Measurements from ENCODE around the gene TRPM6. TPM values are rescaled to one million over a fixed set of nuclear protein-coding genes. Genes with fewer than 3 reads are reported as not detected.

TRPM6 gene
- total and polyA plus RNA-seq, 12 donors, result 0.10 to 0.60 (median 0.21) TPM

DNA sequence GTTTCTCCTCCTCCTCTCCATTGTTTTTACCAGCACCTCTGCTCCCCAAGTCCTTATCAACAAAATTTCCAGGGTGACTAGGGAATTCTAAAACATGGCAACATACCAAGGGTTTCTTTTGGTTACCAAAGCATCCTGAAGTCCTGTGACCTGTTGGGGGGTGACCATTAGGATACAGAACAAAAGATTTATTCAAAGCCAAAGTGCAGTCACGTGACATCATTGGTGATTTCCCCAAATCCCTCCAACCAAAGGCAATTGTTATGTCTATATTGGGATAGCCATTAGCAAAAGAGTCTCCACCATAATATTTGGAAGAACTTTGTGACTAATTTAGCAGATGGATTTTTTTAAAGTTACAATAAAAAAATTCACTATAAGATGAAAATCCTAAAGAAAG is 168.4 kb downstream of the TRPM6 start:
- H3K4me3 ChIP-seq, result no peak overlapping the region
- ATAC-seq, result no peak
- no peaks in the 10 kb centered on the region for H3K27me3 ChIP-seq
- H3K36me3 ChIP-seq, result no peaks in the 10 kb centered on the region
- no peaks in the 10 kb centered on the region for H3K9me3 ChIP-seq
- H3K4me1 ChIP-seq, result no peaks in the 10 kb centered on the region
- DNase-seq, result no peak
- whole genome bisulfite sequencing, 2 donors, result 73 to 79% methylated on average over 1 of the region's 1 CpG
- H3K27ac ChIP-seq, result no peak overlapping the region
- TF ChIP-seq, protein P1, sequence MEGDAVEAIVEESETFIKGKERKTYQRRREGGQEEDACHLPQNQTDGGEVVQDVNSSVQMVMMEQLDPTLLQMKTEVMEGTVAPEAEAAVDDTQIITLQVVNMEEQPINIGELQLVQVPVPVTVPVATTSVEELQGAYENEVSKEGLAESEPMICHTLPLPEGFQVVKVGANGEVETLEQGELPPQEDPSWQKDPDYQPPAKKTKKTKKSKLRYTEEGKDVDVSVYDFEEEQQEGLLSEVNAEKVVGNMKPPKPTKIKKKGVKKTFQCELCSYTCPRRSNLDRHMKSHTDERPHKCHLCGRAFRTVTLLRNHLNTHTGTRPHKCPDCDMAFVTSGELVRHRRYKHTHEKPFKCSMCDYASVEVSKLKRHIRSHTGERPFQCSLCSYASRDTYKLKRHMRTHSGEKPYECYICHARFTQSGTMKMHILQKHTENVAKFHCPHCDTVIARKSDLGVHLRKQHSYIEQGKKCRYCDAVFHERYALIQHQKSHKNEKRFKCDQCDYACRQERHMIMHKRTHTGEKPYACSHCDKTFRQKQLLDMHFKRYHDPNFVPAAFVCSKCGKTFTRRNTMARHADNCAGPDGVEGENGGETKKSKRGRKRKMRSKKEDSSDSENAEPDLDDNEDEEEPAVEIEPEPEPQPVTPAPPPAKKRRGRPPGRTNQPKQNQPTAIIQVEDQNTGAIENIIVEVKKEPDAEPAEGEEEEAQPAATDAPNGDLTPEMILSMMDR (IDR thresholded peaks at IDR 0.05), result no peak
- intact Hi-C loops (cut with DNase I), result loop anchor here in 1 of 10 donors (10.0 kb wide), 1 partner anchor 55 kb away; no protein-coding TSS in a partner anchor

DNA sequence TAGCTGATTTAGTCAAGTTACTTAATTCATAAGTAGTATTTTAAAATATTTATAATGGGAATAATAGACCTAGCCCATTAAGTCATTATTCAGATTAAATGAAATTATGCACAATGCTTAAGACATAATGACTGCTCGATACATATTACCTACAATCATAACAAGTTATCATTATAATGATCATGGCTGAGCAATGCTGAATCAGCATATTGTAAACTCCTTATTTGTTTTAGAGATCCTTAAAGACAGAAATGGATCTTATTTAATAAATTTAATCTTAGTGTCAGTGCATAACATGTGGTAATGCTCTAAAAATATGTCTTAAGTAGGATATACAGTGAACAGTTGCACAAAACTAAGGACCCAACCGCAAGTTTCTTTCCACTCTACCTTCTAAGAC is 169.0 kb downstream of the TRPM6 start:
- H3K27me3 ChIP-seq, result no peaks in the 10 kb centered on the region
- intact Hi-C loops (cut with DNase I), result loop anchor here in 1 of 10 donors (10.0 kb wide), 1 partner anchor 54 kb away; no protein-coding TSS in a partner anchor
- TF ChIP-seq, protein P1 (IDR thresholded peaks at IDR 0.05), result no peak
- H3K27ac ChIP-seq, result no peak overlapping the region
- no peaks in the 10 kb centered on the region for H3K9me3 ChIP-seq
- DNase-seq, result no peak
- WGBS, 2 donors, result 95 to 98% methylated on average over 2 of the region's 2 CpGs
- H3K4me3 ChIP-seq, result no peak overlapping the region
- H3K4me1 ChIP-seq, result no peaks in the 10 kb centered on the region
- H3K36me3 ChIP-seq, result no peaks in the 10 kb centered on the region
- ATAC-seq, result no peak

DNA sequence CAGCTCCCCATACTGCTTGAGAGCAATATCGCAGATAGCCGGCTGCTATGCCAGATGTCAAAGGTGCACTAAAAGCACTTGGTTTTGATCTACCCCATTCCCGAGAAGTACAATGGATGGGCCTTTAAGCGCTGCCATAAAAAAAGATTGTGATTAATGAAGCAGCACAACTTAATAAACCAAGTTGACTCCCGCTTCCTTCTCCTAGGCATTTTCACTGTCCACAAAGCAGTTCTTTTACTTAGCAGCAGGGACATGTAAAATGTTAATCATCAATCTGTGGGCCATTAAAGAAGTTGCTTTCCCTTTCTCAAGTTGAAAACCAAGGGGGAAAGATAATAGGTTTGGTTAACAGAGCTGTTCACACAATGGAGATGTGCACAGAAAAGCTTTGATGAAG is 176.4 kb downstream of the TRPM6 start:
- Histone ChIP-seq H3K36me3 (no peaks in the 10 kb centered on the region), H3K4me3 (no peak overlapping the region), H3K9me3 (no peaks in the 10 kb centered on the region), H3K27me3 (peaks cover 0 to 4% (median 0%) of the 10 kb centered on the region in 7 donors), H3K4me1 (no peaks in the 10 kb centered on the region), H3K27ac (no peak overlapping the region)
- ATAC-seq (no peak), DNase-seq (no peak)
- WGBS, 2 donors, result 83 to 87% methylated on average over 5 of the region's 5 CpGs
- TF ChIP-seq, protein P1 (IDR thresholded peaks at IDR 0.05), result no peak
- intact Hi-C loops (cut with DNase I), result loop anchor here in 1 of 10 donors (10.0 kb wide), 1 partner anchor 47 kb away; no protein-coding TSS in a partner anchor

DNA sequence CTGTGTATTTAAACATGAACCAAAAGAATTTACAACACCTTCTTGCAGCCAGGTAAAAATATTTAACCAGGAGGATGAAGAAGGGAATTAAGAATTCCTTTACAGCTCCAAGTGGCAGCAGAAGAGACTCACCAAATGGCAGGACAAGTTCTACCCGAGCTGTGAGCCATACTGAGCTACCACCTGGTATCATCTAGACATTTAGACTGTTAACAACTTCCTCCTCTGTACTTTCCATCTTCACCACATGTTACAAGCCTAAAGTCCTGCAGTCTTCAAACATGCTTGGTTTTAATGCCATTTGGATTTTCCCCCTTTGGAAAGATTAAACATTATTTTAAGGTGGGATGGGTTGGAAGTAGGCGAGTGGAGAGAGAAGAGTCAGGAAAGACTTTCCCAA is 190.2 kb downstream of the TRPM6 start:
- 48 to 50% methylated on average over 2 of the region's 2 CpGs for WGBS, 2 donors
- TF ChIP-seq, protein P1 (IDR thresholded peaks at IDR 0.05), result no peak
- H3K36me3 ChIP-seq, result no peaks in the 10 kb centered on the region
- DNase-seq, result no peak
- no peaks in the 10 kb centered on the region for H3K4me1 ChIP-seq
- no peaks in the 10 kb centered on the region for H3K9me3 ChIP-seq
- peaks cover 0 to 12% (median 0%) of the 10 kb centered on the region in 7 donors for H3K27me3 ChIP-seq
- no peak for ATAC-seq
- intact Hi-C loops (cut with DNase I), result no loop called here
- H3K4me3 ChIP-seq, result no peak overlapping the region
- H3K27ac ChIP-seq, result no peak overlapping the region
